AG04450 (cell line): ENCODE data around the gene BTNL8. TPM values are rescaled to one million over a fixed set of nuclear protein-coding genes. Genes with fewer than 3 reads are reported as not detected.

Source experiments
- CTCF ChIA-PET: fragments of 300-600, 350-600 bp; formaldehyde crosslinking; extraction: SDS; loops from one replicate; lab custom pipeline; 2022; ENCODE audit warnings: antibody characterized with exemption, inconsistent platforms; lab: Charles Lee
- POLR2A ChIA-PET: fragments of 350-600 bp; formaldehyde crosslinking; extraction: SDS; loops from one replicate; lab custom pipeline; 2021; ENCODE audit warnings: antibody characterized with exemption, inconsistent platforms; lab: Yijun Ruan, JAX
- DNase-seq: peaks from one replicate; pipeline ENCODE4 v3.0.0-alpha.2; 2011; ENCODE audit warnings: low read depth, low spot score
- H3K27ac ChIP-seq: one replicate; pipeline ENCODE4 v1.5.1; 2012; ENCODE audit warnings: low read depth, low read length, control low read depth
- H3K27me3 ChIP-seq: one replicate; pipeline ENCODE4 v1.6.0; 2012; ENCODE audit warnings: low read length; ENCODE audit not compliant: control insufficient read depth, insufficient read depth
- H3K4me3 ChIP-seq: 2 replicates; pipeline ENCODE4 v1.5.1; 2011; ENCODE audit warnings: mild to moderate bottlenecking, low read depth, low read length, control low read depth
- H3K9me3 ChIP-seq: 2 replicates; pipeline ENCODE4 v1.5.1; 2012; ENCODE audit warnings: low read length; ENCODE audit not compliant: control insufficient read depth, insufficient read depth
- CTCF ChIP-seq: IDR thresholded peaks from 2 replicates; pipeline ENCODE4 v1.5.1; 2011; ENCODE audit warnings: low read depth, low read length, control low read depth, inconsistent platforms
- polyA plus RNA-seq: library from polyadenylated mRNA; depleted of rRNA; stranded (reverse); fragments of >200 nt; gene quantifications from 2 replicates; pipeline ENCODE4 v1.2.3, GENCODE V29; 2011

The BTNL8 gene
- polyA plus RNA-seq, 1 experiment = not detected

- no peaks in the 10 kb centered on the region for H3K27me3 ChIP-seq
- CTCF ChIA-PET = no interaction called here
Observed at GRCh38 chr5:180950291-180950949, 51.5 kb downstream of the BTNL8 start.

GRCh38 chr5:180959661-180960060 lies 60.7 kb downstream of the BTNL8 start:
- no peaks in the 10 kb centered on the region for H3K27me3 ChIP-seq
- no peak for TF ChIP-seq CTCF
- CTCF ChIA-PET = no interaction called here
- no peak overlapping the region for H3K4me3 ChIP-seq
- POLR2A ChIA-PET = no interaction called here
- H3K9me3 ChIP-seq = peaks cover 5% of the 10 kb centered on the region
- DNase-seq = no peak
- no peak overlapping the region for H3K27ac ChIP-seq

More at GRCh38 chr5:180950291-180950949, 51.5 kb downstream of the BTNL8 start:
- DNase-seq = no peak
- no peak for TF ChIP-seq CTCF
- no peak overlapping the region for H3K27ac ChIP-seq
- no peak overlapping the region for H3K4me3 ChIP-seq
- POLR2A ChIA-PET = no interaction called here
- no peaks in the 10 kb centered on the region; the same call in none of the 2 replicates for H3K9me3 ChIP-seq

GRCh38 chr5:180960209-180960608 lies 61.2 kb downstream of the BTNL8 start:
- DNase-seq = no peak
- Histone ChIP-seq H3K27ac (no peak overlapping the region), H3K4me3 (no peak overlapping the region), H3K27me3 (no peaks in the 10 kb centered on the region), H3K9me3 (peaks cover 5% of the 10 kb centered on the region)
- POLR2A ChIA-PET = no interaction called here
- no peak for TF ChIP-seq CTCF
- CTCF ChIA-PET = no interaction called here

- H3K9me3 ChIP-seq = peaks cover 16% of the 10 kb centered on the region
- H3K27ac ChIP-seq = no peak overlapping the region
- TF ChIP-seq CTCF = no peak
- POLR2A ChIA-PET = no interaction called here
- H3K4me3 ChIP-seq = no peak overlapping the region
- no peak for DNase-seq
- H3K27me3 ChIP-seq = no peaks in the 10 kb centered on the region
- CTCF ChIA-PET = no interaction called here
Observed at GRCh38 chr5:180969406-180969805, 70.4 kb downstream of the BTNL8 start.

GRCh38 chr5:180970336-180970735 lies 71.4 kb downstream of the BTNL8 start:
- ChIA-PET POLR2A (no interaction called here), CTCF (no interaction called here)

More at GRCh38 chr5:180970336-180970735, 71.4 kb downstream of the BTNL8 start:
- H3K27ac ChIP-seq = no peak overlapping the region
- peaks cover 16% of the 10 kb centered on the region for H3K9me3 ChIP-seq
- H3K4me3 ChIP-seq = no peak overlapping the region
- no peak for TF ChIP-seq CTCF
- no peak for DNase-seq
- no peaks in the 10 kb centered on the region for H3K27me3 ChIP-seq
